ENCODE results near the gene GALNT4. TPM values are rescaled to one million over a fixed set of nuclear protein-coding genes. Genes with fewer than 3 reads are reported as not detected.

GALNT4 gene
- total RNA-seq, 1 experiment from 2014 or later: 2.8 TPM

DNA sequence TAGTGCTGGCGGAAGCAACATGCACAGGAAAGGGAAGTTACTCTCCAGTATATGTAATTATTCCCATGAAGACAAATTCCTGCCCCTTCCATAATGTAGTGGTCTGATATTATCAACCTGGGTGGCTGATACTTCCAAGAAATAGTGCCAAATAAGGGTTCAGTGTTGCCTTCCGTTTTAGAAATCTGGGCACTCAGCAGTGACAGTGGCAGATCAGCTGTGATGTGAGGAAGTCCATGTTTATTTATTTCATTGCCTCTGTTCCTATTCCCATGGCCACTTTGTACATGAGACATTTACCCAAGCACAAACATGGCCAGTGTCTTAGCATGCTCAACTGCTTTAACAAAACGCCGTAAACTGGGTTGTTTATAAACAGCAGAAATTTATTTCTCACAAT, 21.6 kb upstream of the GALNT4 start:
- POLR2A ChIA-PET: no interaction called here

More for the DNA sequence above, 21.6 kb upstream of the GALNT4 start:
- Histone ChIP-seq H2AFZ (ENCODE audit: low read depth, low read length, poor library complexity, severe bottlenecking) (no peak overlapping the region), H3K27me3 (ENCODE audit: insufficient read depth, low read length) (no peaks in the 10 kb centered on the region), H3K4me3 (replicated peaks in 1 of 2; ENCODE audit: low read depth in 1 of 2, low read length in 2 of 2) (no peak overlapping the region), H3K4me1 (ENCODE audit: control insufficient read depth in 1 of 2, insufficient read depth in 2 of 2, low read length in 2 of 2) (peaks cover 0 to 4% of the 10 kb centered on the region in 2 experiments; a peak in 1 of 4 replicates), H3K79me2 (ENCODE audit: insufficient read depth, low read length) (no peaks in the 10 kb centered on the region), H4K20me1 (ENCODE audit: insufficient read depth) (no peaks in the 10 kb centered on the region), H3K9me2 (ENCODE audit: insufficient read depth) (no peaks in the 10 kb centered on the region), H3K9ac (ENCODE audit: low read length) (no peak overlapping the region), H3K36me3 (ENCODE audit: control insufficient read depth in 1 of 2, insufficient read depth in 2 of 2, low read length in 2 of 2) (no peaks in the 10 kb centered on the region), H3K27ac (ENCODE audit: low read depth, low read length) (no peak overlapping the region), H3K4me2 (ENCODE audit: low read length) (no peak overlapping the region), H3K9me3 (ENCODE audit: control insufficient read depth in 1 of 2, insufficient read depth in 1 of 2, low read depth in 1 of 2, low read length in 2 of 2) (no peaks in the 10 kb centered on the region)
- TF ChIP-seq, protein P1, sequence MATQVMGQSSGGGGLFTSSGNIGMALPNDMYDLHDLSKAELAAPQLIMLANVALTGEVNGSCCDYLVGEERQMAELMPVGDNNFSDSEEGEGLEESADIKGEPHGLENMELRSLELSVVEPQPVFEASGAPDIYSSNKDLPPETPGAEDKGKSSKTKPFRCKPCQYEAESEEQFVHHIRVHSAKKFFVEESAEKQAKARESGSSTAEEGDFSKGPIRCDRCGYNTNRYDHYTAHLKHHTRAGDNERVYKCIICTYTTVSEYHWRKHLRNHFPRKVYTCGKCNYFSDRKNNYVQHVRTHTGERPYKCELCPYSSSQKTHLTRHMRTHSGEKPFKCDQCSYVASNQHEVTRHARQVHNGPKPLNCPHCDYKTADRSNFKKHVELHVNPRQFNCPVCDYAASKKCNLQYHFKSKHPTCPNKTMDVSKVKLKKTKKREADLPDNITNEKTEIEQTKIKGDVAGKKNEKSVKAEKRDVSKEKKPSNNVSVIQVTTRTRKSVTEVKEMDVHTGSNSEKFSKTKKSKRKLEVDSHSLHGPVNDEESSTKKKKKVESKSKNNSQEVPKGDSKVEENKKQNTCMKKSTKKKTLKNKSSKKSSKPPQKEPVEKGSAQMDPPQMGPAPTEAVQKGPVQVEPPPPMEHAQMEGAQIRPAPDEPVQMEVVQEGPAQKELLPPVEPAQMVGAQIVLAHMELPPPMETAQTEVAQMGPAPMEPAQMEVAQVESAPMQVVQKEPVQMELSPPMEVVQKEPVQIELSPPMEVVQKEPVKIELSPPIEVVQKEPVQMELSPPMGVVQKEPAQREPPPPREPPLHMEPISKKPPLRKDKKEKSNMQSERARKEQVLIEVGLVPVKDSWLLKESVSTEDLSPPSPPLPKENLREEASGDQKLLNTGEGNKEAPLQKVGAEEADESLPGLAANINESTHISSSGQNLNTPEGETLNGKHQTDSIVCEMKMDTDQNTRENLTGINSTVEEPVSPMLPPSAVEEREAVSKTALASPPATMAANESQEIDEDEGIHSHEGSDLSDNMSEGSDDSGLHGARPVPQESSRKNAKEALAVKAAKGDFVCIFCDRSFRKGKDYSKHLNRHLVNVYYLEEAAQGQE (IDR thresholded peaks at IDR 0.05; ENCODE audit: low read depth): no peak
- no peak for TF ChIP-seq ZFX (IDR thresholded peaks at IDR 0.05)
- TF ChIP-seq CEBPB (IDR thresholded peaks at IDR 0.05; ENCODE audit: low read depth): no peak
- TF ChIP-seq EZH2 (IDR thresholded peaks at IDR 0.05): no peak
- no peak for TF ChIP-seq ZBTB33 (IDR thresholded peaks at IDR 0.05; ENCODE audit: extremely low read depth, insufficient replicate concordance, low read length)
- TF ChIP-seq POLR2A (IDR thresholded peaks at IDR 0.05; ENCODE audit: borderline replicate concordance, extremely low read depth, insufficient read depth, insufficient read length): no peak
- no peak for TF ChIP-seq MAX (IDR thresholded peaks at IDR 0.05)
- no peak for TF ChIP-seq YY1 (IDR thresholded peaks at IDR 0.05; ENCODE audit: extremely low read depth, insufficient replicate concordance, low read depth, low read length)
- TF ChIP-seq ELF1 (IDR thresholded peaks at IDR 0.05; ENCODE audit: borderline replicate concordance, low read depth): no peak
- TF ChIP-seq POLR2AphosphoS5 (IDR thresholded peaks at IDR 0.05; ENCODE audit: low read depth, low read length): no peak
- BruUV-seq (replicated peaks): no TSS peak
- DNase-seq (ENCODE audit: low read depth, low spot score): no peak
- ATAC-seq: no peak
- intact Hi-C loops (cut with micrococcal nuclease): loop anchor here (10.0 kb wide), 2 partner anchors 629 to 709 kb away; no protein-coding TSS in a partner anchor
- CTCF ChIA-PET: no interaction called here
- RAD21 ChIA-PET (ENCODE audit: low non-redundant PET in 1 of 2, low total read pairs in 2 of 2, uncharacterized antibody in 2 of 2, unreplicated experiment in 2 of 2): no interaction called here
